Inflammatory macrophage treated with lipopolysaccharide for 4 hours (primary cell): ENCODE data around the gene CDKAL1.
"Not testable (repeated sequence)": the region's sequence is repeated elsewhere in the genome, so short reads cannot be mapped to it uniquely, and the experiment has no call there.

ENCODE experiments used
- DNase-seq: peaks from one replicate; pipeline ENCODE4 v3.0.0-alpha.2; 2020

CDKAL1 gene

GRCh38 chr6:20751293-20751935 lies 217.2 kb downstream of the CDKAL1 start:
- DNase-seq = no peak

- DNase-seq = no peak
These were observed 221.4 kb downstream of the CDKAL1 start for GRCh38 chr6:20755631-20756030.

- not testable (repeated sequence) for DNase-seq
These were observed 222.4 kb downstream of the CDKAL1 start for GRCh38 chr6:20756584-20757147.

GRCh38 chr6:20757761-20758160 lies 223.5 kb downstream of the CDKAL1 start:
- DNase-seq = no peak

GRCh38 chr6:20763296-20763695 lies 229.0 kb downstream of the CDKAL1 start:
- DNase-seq = no peak

- DNase-seq = no peak
These were observed 235.4 kb downstream of the CDKAL1 start for GRCh38 chr6:20769631-20770030.

- no peak for DNase-seq
These were observed 236.5 kb downstream of the CDKAL1 start for GRCh38 chr6:20770773-20771172.

- DNase-seq = no peak
These were observed 237.2 kb downstream of the CDKAL1 start for GRCh38 chr6:20771409-20771808.

- DNase-seq = no peak
These were observed 239.6 kb downstream of the CDKAL1 start for GRCh38 chr6:20773822-20774221.

GRCh38 chr6:20775981-20776380 lies 241.7 kb downstream of the CDKAL1 start:
- no peak for DNase-seq

GRCh38 chr6:20777801-20778200 lies 243.5 kb downstream of the CDKAL1 start:
- no peak for DNase-seq

GRCh38 chr6:20778459-20778858 lies 244.2 kb downstream of the CDKAL1 start:
- DNase-seq = no peak

- no peak for DNase-seq
These were observed 244.7 kb downstream of the CDKAL1 start for GRCh38 chr6:20778912-20779311.

- no peak for DNase-seq
These were observed 254.9 kb downstream of the CDKAL1 start for GRCh38 chr6:20789162-20789561.

GRCh38 chr6:20790032-20790791 lies 256.0 kb downstream of the CDKAL1 start:
- DNase-seq = no peak

- DNase-seq = no peak
These were observed 256.8 kb downstream of the CDKAL1 start for GRCh38 chr6:20791074-20791473.

- DNase-seq = no peak
These were observed 257.7 kb downstream of the CDKAL1 start for GRCh38 chr6:20791944-20792343.

- no peak for DNase-seq
These were observed 258.9 kb downstream of the CDKAL1 start for GRCh38 chr6:20793174-20793573.

- no peak for DNase-seq
These were observed 263.3 kb downstream of the CDKAL1 start for GRCh38 chr6:20797597-20797996.

GRCh38 chr6:20800229-20800628 lies 266.0 kb downstream of the CDKAL1 start:
- DNase-seq = no peak

GRCh38 chr6:20800653-20801052 lies 266.4 kb downstream of the CDKAL1 start:
- DNase-seq = no peak

GRCh38 chr6:20801595-20801994 lies 267.3 kb downstream of the CDKAL1 start:
- DNase-seq = no peak

GRCh38 chr6:20802596-20802995 lies 268.3 kb downstream of the CDKAL1 start:
- DNase-seq = no peak

GRCh38 chr6:20805021-20805420 lies 270.8 kb downstream of the CDKAL1 start:
- no peak for DNase-seq
